ENCODE results near the gene TMC1. TPM values are rescaled to one million over a fixed set of nuclear protein-coding genes. Genes with fewer than 3 reads are reported as not detected.

The TMC1 gene
- total RNA-seq, 1 donor from 2014 or later, result 0.27 TPM

DNA sequence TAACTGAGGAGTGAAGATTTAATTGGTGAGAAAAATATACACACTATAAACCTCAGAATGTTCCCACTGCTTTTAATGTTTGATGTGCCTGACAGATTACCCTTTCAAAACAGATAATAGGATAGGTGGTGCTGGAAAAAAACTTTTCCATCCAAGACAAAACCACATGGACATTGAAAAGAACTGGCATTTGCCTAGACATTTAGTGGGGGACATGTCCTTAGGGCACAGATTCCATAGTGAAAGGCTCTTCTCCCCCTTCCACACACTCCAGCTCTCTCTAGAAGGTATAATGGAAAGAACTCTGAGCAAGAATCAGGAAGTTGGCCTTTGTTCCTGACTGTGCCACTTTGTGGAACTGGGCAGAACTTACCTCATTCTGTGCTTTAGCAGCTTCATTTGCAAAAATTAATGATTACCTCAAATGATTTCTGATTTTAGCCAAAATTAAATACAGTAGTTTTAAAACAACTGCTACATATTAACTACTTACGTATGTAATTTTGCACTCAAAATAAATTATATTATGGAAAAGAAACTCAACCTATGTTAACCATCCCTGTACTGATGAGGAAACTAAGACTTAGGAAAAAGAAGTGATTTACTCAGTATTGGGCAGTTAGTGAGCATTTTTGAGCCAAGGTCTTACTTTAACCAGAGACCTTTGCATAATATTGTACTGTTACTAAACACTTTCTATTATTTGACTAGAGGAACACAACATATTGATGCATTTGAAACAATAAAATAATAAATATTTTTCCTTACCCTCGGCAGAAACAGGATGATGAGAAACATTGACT is 43.3 kb downstream of the TMC1 start:
- intact Hi-C loops (cut with micrococcal nuclease), result no loop called here

DNA sequence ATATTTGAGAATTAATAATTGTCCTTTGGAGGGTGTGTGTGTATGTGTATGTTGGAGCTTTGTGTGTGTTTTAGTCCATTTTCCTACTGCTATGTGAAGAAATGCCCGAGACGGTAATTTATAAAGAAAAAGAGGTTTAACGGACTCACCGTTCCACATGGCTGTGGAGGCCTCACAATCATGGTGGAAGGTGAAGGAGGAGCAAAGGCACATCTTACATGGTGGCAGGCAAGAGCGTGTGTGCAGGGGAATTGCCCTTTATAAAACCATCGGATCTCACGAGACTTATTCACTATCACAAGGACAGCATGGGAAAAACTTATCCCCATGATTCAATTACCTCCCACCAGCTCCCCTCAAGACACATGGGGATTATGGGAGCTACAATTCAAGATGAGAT is 44.1 kb downstream of the TMC1 start:
- intact Hi-C loops (cut with micrococcal nuclease), result no loop called here

DNA sequence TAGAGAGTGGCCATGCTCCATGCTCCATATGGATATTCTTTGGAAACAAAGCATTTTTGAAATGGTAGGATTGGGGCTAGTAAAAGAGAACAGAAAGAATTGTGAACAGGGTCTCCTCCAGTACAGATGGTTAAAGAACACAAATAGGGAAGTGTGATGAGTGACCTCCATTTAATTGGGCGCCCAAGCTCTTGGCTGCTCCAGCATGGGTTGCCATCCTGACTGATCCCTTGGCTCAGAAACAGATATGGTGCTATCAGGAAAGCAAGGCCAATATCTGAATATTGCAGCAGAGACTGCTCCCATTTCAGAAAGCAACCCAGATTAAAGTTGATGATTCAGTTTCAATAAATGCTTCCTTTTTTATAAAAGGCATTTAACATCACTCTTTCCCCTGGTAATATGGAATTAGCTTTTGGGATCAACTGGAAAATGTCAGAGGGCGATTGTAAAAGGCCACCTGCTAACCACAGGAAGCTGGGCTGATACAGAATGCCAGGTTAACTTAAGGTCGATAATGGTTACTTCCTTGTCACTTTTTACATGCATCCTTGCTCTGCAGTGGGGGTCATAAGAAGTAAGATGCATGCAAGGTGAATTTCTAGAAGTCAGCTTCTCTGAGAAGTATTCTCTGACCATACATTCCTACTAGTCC is 52.9 kb downstream of the TMC1 start:
- intact Hi-C loops (cut with micrococcal nuclease), result no loop called here

DNA sequence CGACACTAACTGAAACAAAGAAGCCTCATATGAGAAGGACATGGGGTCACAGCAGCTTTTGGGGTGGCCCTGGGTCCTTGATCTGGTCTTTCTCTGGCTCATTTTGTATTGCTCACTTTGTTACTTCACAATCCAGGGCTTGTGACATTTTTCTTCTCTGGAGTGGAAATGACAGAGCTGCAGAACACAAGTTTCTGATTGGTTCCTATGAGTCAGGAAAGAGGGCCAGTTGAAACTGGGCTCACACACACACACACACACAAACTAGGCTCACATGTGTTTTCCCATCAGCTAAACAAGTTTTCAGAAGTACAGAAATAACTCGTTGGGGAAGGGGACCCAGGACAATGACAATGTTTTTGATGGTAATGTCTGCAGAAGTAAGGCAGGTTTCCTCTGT is 54.3 kb downstream of the TMC1 start:
- intact Hi-C loops (cut with micrococcal nuclease), result no loop called here

DNA sequence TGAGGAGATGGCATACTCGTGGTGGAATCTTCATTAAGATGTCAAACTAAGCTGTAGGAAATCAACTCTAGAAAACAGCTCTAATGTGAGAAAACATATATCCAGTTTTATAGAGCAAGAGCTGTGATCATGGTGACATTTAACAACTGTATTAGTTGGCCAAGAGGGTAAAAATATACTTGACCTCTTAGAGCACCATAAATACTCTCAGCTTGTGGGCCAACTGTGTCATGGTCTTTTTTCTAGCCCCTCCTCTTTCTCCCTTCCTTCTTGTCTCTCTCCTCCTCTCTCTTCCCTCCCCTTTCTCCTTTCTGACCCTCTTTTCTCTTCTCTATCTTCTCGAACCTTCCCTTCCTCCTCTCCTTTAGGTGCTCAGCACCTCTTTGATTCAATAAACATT is 54.7 kb downstream of the TMC1 start:
- intact Hi-C loops (cut with micrococcal nuclease), result no loop called here

DNA sequence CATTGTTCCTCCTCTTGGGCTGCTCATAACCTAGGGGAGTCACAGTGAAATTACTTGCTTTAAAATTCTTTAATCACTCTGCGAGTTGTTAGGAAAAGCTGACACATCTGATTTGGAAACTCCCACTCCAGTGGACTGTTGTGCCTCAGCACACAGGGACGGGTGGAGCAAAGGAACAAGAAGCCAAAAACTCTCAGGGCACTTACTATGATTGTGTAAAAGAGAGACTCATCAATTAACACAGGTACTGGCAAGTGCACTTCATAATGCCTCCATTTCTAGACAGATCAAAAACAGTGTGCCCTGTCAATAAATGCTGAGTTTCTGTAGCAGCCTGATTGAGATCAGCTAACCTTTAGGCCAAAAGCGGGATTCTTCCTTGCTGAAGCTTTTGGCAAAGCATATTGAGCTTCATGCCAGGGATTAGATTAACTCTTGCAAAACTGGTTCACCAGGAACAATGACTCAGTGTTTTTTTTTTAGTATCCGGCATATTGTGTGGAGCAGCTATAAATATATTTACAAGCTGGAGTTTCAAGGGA is 55.9 kb downstream of the TMC1 start:
- intact Hi-C loops (cut with micrococcal nuclease), result no loop called here

DNA sequence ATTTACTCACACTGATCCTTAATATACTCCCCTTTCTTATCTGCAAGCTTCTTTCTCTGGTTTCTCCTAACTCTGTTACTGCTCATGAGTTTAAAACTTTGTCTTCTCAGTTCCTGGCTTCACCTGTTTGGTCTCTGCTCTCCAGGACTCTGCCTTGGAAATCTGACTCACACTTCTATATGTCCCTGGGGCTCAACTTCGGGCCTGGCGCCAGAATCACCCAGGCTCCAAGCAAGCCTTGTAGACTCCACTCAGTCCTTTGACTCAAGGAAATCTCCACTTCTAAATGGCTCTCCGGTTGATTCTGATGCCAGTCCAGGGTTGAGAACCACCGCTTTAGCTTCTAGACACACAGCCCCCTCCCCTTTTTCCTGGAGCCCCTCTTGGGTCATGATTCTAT is 57.8 kb downstream of the TMC1 start:
- intact Hi-C loops (cut with micrococcal nuclease), result no loop called here

DNA sequence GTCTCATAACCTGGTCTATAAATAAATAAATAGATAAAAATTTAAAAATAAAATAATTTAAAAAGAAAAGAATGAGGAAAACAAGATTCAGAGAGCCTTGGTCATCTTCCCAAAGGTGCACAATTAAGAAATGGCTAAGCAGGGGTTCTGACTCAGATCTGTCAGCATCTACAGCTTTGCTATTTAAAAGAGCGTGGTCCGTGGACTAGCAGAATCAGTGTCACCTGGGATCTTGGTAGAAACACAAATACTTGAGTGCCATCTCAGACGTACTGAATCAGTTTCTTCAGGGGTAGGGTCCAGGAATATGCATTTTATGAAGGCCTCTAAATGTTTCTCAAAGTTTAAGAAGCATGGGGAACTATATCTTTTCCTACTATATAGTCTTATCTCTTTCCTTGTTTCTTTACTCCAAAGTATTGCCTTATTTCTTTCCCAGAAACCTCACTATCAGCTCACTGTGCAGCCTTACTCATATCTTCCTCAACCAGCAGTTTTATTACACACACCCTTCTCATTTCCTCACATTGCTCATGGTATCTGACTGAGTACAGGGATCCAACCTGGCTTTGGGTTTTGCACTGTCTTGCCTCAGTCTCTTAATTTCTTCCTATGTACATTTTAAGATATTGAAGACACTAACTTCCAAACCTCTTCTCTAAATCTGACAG is 58.6 kb downstream of the TMC1 start:
- intact Hi-C loops (cut with micrococcal nuclease), result no loop called here

DNA sequence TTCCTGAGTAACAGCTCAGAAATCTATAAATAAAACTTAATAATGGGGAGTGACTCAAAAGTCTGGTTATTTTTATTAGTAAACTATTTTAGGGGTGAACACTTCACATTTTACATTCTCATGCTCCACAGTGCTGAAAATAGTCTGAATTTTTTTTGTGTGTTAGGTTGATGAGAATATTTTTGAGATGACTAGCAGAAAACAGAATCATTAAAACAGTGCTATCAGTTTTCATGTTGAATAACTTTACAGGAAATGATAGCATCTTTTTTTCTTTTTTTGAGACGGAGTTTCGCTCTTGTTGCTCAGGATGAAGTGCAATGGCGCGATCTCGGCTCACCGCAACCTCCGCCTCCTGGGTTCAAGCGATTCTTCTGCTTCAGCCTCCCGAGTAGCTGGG is 60.3 kb downstream of the TMC1 start:
- intact Hi-C loops (cut with micrococcal nuclease), result no loop called here

DNA sequence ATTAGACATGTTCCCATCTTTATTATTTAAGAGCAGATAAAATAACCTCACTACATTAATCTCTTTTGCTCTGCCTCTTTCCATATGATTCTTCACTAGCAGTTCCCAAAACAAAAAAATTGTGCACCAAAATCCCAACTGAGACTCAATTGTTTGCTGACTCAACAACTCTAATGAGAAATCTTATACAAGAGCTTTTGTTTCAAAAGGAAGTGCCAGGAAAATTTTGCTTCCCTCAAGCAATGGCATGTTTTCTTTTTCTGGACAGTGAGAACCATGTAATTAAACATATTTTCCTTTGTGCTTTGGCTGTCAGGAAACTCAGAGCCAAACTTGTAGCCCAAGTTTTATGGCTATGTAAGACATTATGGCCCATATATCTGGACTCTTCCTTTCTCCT is 62.0 kb downstream of the TMC1 start:
- intact Hi-C loops (cut with micrococcal nuclease), result no loop called here

DNA sequence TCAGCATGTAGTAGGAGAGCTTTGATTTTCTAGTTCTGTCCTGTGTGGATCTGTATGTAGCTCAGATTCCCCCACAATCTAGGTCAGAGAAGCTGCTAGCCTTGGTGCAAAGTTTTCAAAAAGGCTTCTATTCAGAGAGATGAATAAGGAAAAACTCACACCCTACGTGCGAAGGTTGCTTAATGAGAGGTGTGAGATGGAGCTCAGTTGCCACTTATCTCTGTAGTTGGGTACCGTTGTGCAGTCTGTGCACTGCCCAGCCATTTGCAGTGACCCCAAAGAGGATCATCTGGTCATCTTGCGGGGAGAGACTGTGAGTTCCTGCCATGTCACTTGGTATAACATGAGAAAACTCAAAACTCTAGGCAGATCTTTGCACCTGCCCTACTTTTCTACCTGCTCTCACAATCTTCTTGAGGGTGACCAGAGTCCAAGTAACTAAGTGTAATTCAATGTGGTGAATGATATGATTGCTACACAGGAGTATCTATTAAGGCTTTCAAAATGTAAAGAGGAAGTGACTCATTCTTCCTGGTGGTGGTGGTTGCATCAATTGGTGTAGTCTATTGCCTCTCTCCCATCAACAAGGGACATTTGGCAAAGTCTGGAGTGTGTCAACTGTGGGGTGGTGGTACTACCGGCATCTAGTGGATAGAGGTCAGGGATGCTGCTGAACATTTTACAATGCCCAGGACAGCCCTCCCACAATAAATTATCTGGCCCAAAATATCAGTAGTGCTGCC is 65.2 kb downstream of the TMC1 start:
- intact Hi-C loops (cut with micrococcal nuclease), result loop anchor here (2.0 kb wide), 1 partner anchor 24 kb away; no protein-coding TSS in a partner anchor

DNA sequence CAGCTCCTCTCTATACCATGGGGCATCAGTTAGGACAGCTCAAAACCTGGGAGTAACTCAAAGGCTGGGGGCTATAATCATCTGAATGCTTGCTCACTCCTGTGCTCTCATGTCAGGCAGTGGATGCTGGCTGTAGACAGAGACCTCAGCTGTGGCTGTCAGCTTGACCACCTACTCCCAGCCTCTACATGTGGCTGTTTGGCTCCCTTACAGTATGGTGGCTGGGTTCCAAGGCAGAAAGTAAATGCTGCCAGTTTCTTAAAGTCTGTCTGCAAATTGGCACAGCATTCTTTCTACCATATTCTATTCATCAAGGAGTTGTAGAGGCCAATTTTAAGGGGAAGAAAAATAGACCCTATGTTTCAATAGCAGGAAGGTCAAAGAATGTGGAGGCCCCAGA is 66.9 kb downstream of the TMC1 start:
- intact Hi-C loops (cut with micrococcal nuclease), result no loop called here

DNA sequence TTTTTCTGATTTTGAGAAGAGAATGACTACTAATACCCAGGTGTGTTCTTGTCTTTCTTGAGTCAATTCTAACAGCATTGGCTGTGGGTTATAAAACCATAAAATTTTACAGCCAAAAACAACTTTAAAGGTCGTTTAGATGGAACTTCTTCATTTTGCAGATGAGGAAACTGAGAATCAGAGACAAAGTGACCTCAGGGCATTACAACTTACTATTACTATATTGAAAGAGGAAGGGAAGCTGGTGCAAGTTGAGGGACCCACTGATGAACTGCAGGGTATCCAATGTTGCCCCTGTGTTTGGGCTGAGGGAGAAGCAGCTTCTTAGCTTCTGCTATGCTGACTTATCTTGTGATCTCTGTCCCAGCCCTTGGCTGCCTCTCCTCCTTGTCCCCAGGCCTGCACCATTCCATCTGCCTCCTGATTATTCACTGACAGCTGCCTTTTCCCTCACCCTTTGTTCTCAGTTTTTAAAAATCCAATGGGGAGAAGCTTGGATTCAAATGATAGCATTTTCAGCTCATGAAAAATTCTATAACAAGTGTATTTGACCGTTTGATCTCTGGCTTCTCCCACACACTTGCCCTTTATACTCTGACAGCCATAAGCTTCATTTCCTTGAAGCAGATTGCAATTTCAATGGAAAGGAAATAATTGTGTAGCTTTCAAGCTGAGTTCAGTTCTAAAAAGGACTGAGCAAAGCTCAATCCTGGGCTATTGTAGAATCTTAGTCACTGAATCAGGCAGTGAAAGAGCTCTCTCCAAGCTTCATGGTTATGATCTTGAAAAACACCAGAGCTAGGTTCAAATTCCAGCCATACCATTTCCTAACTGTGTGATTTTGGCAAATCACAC is 68.5 kb downstream of the TMC1 start:
- intact Hi-C loops (cut with micrococcal nuclease), result loop anchor here (5.0 kb wide), 1 partner anchor 553 kb away; no protein-coding TSS in a partner anchor

DNA sequence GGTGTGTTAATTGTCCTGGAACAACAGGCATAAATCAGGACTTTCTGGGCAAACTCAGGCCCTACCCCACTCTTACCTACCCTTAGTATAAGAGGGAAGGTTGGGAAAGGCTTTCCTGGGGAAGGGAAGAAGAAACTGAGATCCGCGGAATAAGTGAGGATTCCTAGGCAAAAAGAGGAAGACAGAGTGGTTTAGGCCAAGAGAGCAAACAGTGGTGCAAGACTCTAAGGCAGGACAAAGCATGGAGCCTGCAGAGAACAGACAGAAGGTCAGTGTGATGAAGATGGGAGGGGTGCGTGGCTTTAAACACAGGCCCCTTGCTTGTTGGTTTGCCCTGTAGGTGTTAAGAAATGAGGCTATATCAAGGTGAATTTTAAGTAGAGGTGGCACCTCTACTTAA is 69.4 kb downstream of the TMC1 start:
- intact Hi-C loops (cut with micrococcal nuclease), result loop anchor here (5.0 kb wide), 1 partner anchor 554 kb away; no protein-coding TSS in a partner anchor

DNA sequence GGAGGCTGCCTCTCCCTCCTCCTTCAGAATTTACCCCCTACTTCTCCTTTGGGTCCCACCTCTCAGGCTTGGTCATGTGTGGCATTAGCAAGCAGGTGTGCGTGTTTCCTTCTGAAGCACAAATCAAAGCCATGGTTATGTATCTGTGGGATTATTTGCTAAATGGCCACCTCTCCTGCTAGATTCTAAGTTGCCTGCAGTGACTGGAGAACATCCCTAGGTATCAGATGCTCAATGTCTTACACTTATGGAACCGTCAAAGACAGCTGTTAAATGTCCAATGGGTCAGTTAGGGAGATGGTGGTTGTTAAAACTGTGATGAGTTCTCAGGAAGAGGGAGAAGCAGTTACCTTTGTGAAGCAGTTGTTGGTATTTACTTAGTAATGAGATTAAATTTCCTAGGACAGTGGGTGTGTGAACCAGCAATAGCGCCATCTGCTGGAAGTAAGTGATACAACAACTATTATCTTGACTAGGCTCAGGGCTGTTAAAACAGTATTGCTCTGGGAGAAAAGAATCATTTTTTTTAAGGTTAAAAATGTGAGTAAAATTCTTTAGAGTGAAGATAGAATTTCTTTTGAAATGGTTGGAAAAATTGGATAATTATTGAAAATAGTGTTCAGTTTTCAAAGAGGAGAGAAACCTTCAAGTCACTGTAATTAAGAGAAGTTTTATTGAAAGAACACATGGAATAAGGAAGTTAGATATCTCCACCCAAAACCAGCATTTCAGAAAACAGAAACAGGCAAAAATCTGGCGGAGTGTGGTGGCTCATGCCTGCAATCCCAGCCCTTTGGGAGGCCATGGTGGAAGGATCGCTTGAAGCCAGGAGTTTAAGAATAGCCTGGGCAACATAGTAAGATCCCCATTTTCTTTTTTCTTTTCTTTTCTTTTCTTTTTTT is 71.3 kb downstream of the TMC1 start:
- intact Hi-C loops (cut with micrococcal nuclease), result loop anchor here (1.0 to 5.0 kb wide), 7 partner anchors 65 to 555 kb away; partner anchors contain the start of gene ZFAND5

DNA sequence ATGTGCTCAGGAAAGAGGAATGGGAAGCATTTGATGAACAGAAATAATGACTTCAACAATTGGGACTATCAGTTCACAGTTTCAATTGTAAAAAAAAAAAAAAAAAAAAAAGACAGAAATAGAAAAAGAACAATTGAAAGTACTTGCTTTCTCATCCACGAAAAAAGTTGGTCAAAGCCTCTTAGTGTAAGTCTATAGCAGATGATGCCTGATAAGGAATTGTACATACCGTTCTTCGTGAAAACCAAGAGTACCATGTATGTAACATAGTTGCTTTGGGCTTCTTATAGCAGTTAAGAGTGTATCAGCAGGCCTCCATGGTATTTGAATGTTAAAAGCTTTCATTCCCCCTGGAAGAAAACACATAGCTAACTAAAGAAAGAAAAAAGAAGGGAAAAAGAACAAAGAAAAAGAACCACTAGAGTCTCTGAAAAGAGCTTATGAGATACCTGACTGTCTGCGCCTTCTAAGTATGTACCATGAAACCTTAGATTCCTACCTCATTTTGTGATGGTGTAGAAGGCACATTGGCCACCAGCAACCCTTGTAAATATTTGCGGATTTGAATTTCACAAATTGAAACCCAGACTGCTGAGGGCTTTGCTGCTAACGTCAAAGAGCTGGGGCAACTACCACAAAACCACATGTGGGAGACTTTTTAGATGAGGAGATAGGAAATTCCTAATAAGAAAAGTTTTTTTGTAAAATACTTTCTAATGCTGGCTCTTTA is 75.2 kb downstream of the TMC1 start:
- intact Hi-C loops (cut with micrococcal nuclease), result no loop called here

DNA sequence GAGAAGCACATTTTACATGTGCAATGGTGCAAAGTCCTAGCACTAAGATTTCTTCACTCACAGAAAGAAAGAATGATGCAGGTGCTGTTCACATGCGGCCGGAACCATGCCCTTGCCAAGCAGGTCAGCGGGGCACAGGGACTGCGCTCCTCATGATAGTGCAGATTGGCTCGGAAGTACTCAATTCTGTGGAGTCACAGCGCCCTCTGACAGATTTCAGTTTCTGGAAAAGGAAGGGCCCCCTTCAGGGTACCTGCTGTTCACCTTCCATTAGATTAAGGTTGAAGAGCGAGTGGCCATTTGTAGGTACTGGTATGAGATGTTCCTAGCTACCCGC is 75.7 kb downstream of the TMC1 start:
- intact Hi-C loops (cut with micrococcal nuclease), result no loop called here

DNA sequence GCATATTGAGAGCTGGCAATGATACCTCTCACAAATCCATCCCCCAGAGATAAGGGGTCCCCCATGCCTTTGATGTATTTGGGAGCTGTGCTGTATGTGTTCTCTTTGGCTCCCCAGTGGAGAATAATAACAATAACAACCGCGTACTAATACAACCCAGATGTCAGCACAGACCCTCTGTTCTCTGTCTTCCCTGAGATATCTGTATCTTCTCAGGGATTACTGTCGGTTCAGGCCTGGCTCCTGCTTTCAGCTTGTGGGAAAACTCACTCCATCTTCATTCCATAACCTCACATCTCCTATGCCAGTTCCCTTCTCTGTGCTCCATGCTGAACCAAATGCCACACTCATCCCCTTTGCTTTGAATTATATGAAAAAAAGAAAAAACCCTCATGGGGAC is 76.2 kb downstream of the TMC1 start:
- intact Hi-C loops (cut with micrococcal nuclease), result no loop called here

DNA sequence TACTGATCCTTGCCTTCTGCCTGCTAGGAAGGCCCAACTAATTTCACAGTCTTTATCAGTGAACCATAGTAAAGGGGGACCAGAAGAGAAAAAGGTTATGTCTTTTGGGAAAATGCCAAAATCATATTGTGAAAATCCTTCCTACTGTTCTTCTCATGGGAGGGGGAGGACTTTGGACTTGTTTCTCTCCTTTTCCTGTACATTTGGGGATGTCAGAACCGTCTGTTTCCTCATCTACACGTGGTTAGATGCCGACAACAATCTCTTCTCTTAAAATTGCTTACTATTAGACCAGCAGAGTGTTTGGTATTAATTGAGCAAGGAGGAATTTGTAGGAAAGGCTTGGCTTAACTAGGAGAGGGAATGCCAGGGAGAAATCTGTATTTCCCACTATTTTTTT is 77.2 kb downstream of the TMC1 start:
- intact Hi-C loops (cut with micrococcal nuclease), result no loop called here
